NOMO-1 treated with dmso at 0.1 percent for 144 hours (cell line): Measurements from ENCODE around the gene EXOC4.
A peak's percentile ranks its signal among the peaks of the same experiment; 100 is the strongest.
"Not testable (repeated sequence)": the region's sequence is repeated elsewhere in the genome, so short reads cannot be mapped to it uniquely, and the experiment has no call there.

Experiments used
- DNase-seq: peaks from one replicate; lab custom pipeline; 2025; ENCODE audit not compliant: unreplicated experiment; lab: John Stamatoyannopoulos, UW

The EXOC4 gene

DNA sequence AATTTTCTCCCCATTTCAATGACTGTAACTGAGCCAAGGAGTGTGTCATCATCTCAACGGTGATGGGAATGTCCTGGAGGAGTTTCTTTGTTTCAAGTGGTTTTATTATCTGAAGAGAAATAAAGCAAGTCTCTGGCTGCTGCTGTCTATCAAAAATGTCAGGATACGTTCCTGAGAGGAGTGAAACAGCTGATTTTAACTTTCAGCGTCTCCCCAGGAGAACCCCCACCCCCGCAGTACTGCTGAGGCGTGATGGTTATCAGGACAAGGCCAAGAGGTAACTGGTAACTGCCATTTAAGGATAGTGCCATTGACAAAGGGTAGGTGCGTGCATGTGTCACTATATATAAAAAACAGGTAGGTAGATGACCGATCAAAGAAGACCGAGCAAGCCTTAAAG, 803.9 kb downstream of the EXOC4 start:
- DNase-seq: no peak

DNA sequence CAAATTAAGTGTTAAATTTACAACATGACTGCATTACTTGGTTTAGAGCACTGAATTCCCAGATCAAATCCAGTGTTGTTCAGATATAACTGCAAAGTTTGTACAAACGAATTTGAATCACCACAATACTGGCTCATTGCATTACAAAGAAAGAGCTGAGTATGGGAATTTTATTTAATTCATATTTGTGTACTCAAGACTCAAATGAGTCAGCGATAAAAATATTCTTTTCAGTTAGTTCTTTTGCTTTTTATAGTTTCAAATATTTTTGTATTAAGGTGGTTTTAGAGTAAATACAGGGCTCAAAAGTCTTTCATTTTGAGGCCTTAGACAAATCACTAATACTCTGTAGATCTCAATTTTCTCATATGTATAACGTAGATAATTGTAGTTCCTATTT, 805.6 kb downstream of the EXOC4 start:
- DNase-seq: no peak

DNA sequence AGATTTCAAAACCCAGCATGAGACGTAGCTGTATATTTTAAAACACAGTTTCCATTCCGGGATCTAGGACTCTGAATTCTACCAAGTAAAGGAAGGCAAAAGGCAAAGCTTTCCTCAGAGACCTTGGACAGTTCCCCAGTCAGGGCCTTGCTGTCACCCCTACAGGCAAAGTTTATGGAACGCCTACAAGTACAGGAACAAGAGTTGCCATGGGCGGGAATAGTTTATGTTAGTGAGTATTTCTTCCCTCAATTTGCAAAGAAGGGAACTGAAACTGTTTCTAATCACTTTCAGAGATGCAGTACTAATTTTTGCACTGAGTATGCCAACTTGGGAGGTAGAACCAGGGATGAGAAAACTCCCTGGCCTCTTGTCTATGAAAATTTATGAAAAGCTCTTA, 806.1 kb downstream of the EXOC4 start:
- DNase-seq: no peak

DNA sequence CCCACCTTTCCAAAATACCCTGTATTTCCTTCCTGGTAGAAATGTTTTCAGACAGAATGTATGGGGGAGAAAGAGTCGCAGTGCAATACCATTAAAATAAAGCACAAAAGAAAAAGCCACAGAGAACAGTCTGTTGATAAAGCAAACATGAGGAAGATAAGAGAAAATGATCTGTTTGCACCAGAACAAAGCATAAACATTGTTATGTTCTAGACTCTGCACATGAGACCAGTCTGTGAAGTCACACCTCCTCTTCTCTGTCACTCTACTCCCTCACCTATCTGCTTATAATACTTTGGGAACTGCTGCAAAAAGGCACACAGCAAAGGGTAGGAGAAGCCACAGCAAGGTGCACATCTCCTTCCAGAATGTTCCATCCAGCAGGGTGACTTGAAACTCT, 807.0 kb downstream of the EXOC4 start:
- DNase-seq: no peak

DNA sequence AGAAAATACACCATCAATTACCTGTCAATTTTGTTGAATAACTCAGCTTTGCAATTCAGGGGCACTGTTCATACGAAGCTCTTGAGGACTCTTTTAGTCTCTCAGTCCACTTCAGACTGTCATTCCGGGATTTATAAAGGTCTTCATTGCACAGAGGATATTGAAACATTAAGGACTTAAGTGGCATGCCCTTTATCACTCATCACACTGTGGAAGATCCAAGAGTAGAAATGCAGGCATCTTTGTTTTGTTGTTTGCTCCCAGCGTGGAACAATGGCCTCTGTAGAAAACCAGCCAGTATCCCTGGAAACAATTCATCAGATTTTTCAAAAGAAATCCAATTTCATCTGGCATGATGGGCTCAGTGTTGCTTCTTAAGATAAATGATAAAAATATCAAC, 808.0 kb downstream of the EXOC4 start:
- DNase-seq: no peak

DNA sequence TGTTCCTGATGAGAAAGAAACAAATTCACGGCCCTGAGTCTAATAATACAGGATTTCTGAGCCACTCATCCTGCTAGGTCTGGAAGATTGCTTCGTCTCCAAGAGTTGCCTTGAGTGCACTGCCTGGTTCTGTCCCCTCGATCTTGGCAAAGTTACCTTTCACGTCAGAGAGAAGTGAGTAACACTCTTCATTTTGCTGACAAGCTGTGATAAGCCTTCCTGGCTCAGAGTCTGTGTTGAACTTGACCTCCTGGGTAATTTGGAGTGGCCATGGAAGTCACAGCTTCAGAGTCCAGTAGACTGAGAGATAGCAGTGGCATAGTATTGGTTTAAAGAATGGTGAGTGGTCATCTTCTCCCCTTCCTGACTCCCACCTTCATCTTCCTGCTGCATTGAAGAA, 809.6 kb downstream of the EXOC4 start:
- DNase-seq: no peak

DNA sequence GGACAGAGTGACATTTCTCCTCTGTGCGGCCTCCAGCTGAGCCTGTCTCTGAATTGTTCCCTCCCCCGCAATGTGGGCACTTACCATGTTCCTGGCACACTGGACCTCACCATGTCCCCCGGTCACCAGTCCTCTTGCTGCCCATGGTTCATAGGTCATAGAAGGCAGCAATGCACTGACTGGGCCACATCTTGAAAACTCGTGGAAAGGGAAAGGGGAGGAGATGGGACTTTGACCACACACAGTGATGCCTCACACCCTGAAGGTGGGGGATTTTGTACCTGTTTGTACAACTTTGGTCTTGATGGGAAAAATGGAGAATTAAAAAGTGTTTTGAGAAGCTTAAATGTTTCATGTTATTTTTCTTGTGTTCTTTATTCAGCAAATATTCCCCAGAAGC, 812.5 kb downstream of the EXOC4 start:
- DNase-seq: no peak

DNA sequence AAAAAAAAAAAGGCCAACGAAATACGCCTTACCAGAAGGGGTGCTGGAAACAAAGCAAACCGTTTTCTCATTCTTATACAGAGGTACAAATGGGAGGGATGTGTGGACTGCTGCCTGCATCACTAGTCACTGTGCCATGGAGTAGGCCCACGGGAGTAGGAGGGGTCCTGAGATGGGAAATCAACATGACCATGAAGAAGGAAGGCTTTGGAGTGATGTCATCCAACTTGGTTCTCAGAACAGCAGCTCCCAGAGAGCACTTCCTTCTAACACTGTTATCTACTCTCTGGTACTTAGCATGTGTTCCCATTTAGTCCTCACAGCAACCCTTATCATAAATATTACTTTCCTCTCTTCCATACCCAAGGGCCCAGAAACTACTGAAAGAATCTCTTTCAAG, 814.3 kb downstream of the EXOC4 start:
- no peak for DNase-seq

DNA sequence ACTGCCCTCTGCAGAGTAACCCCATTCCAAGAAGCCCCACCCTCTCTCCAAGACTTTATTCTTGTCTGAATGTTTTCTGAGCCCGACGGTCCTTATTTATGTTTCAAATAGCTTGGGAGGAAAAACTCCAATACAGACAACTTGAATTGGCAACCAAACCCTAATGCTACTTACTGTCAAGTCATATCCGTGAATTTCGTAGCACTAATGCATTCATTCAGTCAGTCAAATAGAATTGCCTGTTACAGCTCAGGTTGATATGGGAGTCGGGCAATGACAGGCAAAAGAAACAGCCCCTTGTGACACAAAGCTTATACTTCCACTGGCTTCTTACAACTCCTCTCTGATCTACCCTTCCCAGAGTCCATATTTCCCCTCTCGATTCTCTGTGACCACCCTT, 815.8 kb downstream of the EXOC4 start:
- no peak for DNase-seq

DNA sequence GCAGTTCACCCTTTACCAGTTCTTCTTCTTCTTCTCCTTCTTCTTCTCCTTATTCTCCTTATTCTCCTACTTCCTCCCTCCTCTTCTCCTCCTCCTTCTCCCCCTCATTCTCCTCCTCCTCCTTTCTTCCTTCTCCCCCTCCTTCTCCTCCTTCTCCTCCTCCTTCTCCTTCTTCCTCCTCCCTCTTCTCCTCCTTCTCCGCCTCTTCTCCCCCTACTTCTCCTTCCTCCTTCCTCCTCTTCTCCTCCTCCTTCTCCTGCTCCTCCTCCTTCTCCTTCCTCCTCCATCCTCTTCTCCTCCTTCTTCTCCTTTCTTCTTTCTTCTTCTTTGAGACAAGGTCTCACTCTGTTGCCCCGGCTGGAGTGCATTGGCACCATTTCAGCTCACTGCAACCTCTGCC, 816.3 kb downstream of the EXOC4 start:
- no peak for DNase-seq

DNA sequence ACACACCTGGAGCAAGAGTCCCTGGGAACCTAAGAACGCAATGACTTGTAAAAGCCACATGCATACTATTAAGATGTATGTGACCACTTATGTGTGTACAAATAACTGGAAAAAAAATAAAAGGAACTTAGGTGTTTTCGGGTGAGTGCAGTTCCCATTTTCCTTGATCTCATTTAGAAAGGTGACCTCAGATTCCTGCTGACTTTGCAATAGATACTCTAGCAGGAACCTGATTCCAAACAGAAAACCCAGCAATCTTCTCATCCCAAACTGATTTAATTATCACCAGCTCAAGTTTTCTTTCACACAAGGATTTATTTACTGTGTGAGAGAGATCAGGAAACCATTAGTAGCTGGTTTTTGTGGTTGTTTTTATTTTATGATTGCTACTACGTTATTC, 817.8 kb downstream of the EXOC4 start:
- no peak for DNase-seq

DNA sequence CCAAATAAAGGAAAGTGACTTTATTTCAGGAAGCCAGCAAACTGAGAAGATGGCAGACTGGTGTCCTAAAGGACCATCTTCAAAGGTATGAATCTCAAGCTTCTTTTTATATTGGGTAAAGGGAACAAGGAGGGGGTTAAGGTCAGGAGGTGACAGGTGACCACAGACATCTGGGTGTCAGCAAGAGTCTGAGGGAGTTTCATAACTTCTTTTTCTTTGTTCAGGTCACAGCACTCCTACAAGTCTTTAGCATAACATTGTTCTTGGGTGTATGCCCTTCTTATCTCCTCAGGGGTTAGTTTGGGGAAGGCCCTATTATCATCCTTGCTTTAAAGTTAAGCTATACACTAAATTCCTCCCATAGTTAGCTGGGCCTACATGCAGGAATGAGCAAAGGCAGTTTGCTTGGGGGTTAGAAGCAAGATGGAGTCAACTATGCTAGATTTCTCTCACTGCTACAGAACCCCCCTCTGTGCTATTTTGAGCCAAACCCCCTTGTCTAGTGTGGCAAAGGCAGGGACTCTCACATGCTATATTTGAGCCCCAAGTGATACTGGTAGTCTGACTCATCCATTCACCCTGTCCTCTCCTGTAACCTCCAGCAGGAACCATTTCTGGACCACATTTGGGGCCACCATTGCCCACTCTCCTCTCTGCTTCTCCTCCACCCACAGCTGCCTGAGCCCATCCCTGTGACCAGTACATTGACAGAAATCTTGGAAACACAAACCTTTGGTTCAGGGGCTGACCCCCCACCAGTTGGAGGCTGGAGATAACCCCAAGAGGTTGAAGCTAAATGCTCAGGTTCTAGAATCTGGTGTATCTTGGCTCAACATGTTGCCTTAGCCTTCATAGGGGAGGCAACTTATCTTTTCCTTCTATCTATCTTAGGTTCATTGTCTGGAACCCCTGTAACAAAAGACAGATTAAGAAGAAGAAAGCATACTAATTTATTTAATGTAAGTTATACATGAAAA, 818.8 kb downstream of the EXOC4 start:
- no peak for DNase-seq

DNA sequence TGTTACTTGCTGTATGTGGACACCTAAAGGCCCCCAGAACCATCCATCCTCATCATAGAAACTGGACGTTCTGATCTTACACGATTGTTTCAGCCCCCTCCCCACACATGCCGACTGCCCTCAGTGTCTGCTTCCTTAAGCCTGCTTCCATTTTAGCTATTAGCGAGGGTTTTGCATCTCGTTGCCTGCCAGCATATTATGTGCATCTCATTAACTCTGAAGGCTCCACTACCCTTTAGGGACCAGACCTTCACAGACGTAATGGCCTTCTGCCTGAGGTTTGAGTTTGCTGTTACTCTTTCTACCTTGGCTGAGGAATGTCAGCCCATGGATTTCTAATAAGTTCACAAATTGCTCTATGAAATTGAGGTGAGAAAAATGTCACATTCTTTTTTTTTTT, 820.4 kb downstream of the EXOC4 start:
- no peak for DNase-seq

DNA sequence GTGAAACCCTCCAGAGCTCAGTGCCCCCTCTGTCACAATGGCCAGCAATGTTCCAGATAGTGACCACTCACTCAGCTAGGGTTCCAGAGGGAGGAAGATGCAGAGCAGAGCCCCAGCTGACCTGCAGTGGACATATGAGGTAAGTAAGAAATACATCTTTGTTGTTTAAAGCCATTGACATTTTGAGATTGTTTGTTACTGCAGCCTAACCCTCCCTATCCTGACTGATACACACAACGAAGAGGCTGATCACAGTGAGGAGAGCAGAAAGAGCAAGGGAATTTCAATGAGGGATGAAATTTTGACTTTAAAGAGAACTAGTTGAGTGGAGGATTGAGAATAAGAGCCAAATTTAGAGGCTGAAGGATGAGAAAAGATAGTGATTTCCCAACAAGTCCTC, 822.9 kb downstream of the EXOC4 start:
- DNase-seq: no peak

DNA sequence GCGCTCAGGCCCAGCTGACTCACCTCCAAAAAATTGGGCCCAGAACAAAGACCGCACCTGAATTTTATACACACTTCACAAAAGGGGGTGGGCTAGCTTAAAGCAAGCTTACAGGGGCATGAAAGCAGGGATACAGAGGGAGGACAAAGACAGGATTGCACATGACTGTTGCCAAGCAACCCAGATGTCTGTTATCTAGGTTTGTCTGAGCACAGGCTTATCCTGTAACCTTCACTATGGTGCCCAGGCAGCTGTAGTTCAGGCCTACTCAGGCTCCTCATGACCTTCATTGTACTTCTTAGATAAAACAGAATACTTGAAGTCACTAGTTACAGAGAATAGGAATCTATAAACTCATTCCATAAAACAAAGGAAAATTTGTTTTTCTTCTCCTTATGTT, 824.7 kb downstream of the EXOC4 start:
- not testable (repeated sequence) for DNase-seq

DNA sequence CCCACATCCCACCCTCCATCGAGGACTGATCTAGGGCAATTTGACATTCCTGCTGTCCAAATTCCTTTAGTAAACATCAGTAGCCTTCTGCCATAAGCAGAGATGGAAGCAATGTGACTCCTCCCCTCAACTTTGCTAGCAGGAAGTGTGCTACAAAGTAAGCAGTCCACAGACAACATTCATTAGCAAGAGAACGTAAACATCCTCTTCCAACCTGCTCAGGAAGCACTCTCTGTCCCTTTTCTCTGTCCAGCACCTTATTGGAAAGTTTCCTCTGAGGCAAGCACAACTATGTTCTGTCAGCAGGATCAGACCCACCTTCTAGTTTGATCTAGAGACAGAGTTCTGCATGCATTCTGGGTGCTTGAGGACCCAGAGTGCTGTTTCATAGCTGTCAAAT, 826.1 kb downstream of the EXOC4 start:
- DNase-seq: no peak

DNA sequence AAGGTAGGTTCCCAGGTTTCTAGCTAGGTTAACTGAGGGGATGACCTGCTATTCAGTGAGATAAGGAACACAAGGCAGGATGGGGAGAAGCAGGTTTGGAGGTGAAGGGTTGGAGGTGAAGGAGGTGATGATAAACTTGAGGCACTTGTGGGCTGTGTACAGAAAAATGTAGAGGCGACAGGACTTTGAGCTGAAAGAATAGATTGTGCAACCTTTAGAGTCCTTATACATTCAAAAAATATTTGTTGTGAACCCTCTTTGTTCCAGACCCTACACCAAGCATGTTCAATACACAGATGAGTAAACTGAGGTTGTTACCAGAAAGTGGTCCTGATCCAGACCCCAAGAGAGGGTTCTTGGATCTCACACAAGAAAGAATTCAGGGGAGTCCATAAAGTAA, 828.8 kb downstream of the EXOC4 start:
- no peak for DNase-seq

DNA sequence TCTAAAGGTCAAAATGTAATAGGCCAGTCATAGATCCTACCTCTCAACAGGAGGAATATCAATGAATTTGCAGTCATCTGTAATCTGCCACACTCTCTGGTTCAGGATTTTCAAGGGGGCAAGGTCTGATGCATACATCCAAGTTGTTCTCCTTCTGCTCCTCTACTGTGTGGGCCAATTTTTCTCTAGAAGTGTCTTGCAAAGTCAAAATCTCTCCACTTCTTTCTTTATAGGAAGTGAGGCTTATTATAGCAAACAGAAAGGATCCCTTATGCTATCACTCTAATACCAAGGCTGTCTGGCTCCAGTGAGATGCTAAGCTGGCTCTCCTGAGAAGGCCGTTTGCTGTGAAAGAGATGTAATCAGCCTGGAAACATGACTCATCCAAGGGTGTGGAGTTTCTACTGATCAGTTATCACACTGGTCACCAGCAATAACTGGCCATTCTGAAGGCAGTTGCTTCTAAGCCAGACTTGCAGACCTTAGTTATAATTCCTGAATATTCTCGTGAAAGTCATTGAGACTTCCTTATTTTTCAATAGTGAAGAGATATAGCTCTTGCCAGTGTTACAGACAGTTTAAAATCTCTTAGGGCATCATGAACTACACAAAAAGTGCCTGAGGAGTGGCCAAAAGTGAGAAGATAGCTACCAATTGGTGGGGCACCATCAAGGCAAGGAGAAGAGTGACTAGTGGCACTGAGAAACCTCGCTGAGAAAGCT, 831.0 kb downstream of the EXOC4 start:
- DNase-seq: no peak

DNA sequence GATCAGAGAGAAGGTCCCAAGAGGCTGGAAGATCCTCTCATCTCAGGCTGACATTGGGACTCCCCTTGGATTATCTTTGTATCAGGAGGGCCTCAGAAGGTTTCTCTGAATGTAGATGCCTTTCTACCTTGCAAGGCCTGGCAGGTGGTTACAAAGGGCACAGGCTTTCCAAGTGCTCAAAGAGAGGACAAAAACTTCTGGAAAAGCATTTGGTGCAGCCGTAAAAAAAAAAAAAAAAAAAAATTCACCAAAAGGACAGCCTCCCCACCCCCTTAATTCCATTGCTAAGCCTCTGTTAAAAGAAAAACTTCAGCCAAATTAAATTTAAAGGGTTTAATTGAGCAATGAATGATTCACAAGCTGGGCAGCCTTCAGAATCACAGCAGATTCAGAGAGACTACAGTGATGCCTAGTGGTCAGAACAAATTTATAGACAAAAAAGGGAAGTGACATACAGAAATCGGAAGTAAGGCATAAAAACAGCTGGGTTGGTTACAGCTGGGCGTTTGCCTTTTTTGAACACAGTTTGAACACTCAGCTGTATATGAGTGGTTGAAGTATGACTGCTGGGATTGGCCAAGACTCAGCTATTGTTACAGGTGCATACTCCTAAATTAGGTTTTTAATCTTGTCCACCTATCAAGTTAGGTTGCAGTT, 831.7 kb downstream of the EXOC4 start:
- DNase-seq: peak; percentile 54

DNA sequence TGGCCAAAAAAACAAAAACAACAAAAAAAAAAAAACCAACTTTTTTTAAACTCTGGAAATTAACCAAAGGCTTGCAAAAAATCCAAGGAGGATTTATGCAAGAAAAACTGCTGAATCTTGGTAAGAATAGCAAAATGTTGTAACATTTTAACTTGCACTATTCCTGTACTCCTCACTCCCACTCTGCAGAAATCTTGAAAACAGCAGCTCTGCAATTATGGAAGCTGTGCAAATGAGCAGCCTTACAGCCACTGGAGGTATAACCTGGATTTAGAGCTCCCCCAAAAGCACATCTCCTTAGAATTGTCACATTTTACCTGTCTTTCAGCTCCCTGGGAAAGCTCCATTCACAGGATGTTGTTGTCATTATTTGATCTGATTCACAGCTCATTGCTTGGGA, 832.4 kb downstream of the EXOC4 start:
- DNase-seq: no peak

DNA sequence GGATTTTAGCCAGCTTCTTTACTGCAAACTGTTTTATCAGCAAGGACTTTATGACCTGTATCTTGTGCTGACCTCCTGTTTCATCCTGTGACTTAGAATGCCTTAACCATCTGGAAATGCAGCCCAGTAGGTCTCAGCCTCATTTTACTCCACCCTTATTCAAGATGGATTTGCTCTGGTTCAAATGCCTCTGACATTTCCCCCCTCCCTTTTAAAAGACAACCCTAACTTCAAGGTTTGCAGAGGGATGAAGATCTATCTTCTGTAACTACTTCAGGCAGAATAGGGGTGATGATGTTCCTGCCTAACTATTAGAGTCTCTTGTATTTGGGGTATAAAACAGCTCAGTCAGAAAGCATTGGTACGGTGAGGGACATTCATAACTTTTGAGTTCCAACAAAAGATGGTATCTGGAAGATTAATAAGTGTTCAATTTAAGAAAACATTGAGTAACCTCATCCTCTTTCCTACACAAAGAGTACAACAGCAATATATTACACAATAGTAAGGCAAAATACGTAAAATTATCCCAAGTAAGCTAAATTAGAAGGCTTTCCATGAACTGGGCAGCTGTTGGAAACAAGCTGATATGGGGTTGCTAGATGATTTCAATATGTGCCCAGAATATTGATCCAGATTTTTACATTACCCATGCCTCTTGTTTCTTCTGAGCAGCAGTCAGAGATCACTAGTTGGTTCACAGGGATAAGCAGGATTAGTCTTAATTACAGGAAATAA, 834.3 kb downstream of the EXOC4 start:
- DNase-seq: no peak
